K562 treated with DMSO at 1 percent for 24 hours (cell line): ENCODE measurements around the gene CDH7. TPM values are rescaled to one million over a fixed set of nuclear protein-coding genes. Genes with fewer than 3 reads are reported as not detected.

Source experiments
- total RNA-seq: library from RNA; unstranded; fragments of 300-600 nt; gene quantifications from 2 replicates; pipeline ENCODE4 v1.2.3, GENCODE V29; 2022; ENCODE audit warnings: low read depth; ENCODE audit not compliant: insufficient read depth

CDH7 gene
- total RNA-seq: not detected in 2 replicates

GRCh38 chr18:65750389-65751154 is at the start of gene CDH7:
CDH7 (plus strand) TSS chr18:65751012; CDS start chr18:65762843, 11,831 bp downstream.

